A673 (cell line): Measurements from ENCODE around the gene EHD4.

Experiments used
- EZH2 ChIP-seq: fragments of 200-600 bp; sonication (generic); IDR thresholded peaks from 2 replicates; pipeline ENCODE4 v1.6.1; 2017; ENCODE audit warnings: borderline replicate concordance, low read depth, mild to moderate bottlenecking, mixed read lengths, antibody characterized with exemption, low read length; ENCODE audit not compliant: poor library complexity, severe bottlenecking
- TF ChIP-seq, protein P1 (sequence below): fragments of 300-800, 200-600 bp; sonication (generic); conservative IDR thresholded peaks from 2 replicates; pipeline ENCODE4 v1.5.1; 2017; ENCODE audit warnings: low read depth, mild to moderate bottlenecking, antibody characterized with exemption, low read length, moderate library complexity, mixed read lengths

DNA sequence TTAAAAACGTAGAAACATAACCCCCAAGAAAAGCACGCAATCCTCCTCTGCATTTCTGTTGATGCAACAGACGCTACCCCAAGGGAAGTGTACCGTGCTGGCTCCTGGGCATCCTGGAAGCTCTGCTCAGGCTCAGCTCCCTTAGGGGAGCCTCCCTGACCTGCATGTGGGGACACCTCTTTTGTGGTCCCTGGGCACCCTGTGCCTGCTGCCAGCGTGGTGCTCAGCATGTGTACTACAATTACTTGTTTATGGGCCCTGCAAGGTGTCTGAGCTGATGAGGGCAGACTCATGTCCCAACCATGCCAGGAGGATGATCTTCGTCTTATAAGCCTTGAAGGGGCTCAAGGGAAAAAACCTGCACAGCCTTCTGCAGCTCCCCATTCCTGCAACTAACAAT is 18.3 kb downstream of the EHD4 start:
- TF ChIP-seq, protein P1, sequence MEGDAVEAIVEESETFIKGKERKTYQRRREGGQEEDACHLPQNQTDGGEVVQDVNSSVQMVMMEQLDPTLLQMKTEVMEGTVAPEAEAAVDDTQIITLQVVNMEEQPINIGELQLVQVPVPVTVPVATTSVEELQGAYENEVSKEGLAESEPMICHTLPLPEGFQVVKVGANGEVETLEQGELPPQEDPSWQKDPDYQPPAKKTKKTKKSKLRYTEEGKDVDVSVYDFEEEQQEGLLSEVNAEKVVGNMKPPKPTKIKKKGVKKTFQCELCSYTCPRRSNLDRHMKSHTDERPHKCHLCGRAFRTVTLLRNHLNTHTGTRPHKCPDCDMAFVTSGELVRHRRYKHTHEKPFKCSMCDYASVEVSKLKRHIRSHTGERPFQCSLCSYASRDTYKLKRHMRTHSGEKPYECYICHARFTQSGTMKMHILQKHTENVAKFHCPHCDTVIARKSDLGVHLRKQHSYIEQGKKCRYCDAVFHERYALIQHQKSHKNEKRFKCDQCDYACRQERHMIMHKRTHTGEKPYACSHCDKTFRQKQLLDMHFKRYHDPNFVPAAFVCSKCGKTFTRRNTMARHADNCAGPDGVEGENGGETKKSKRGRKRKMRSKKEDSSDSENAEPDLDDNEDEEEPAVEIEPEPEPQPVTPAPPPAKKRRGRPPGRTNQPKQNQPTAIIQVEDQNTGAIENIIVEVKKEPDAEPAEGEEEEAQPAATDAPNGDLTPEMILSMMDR, result no peak
- TF ChIP-seq EZH2, result no peak
